GM12878 (cell line): Measurements from ENCODE around the gene SGIP1. TPM values are rescaled to one million over a fixed set of nuclear protein-coding genes. Genes with fewer than 3 reads are reported as not detected.

ENCODE experiments used
- ATAC-seq: fragments of 200-7000 bp; cut with Tn5 transposase; 3 replicates; pipeline ENCODE4 v1.9.1; 2020; ENCODE audit warnings: mild to moderate bottlenecking, moderate library complexity
- BruUV-seq: library from RNA; stranded (reverse); fragments of 400-500 nt; replicated peaks from 2 replicates; lab custom pipeline; 2021; lab: Mats Ljungman, UMichigan
- CTCF ChIA-PET: fragments of 300-600 bp; sonication (Branson Sonifier 250); formaldehyde crosslinking; extraction: SDS; loops from one replicate; lab custom pipeline; 2021; ENCODE audit warnings: inconsistent platforms; lab: Yijun Ruan, JAX
- POLR2A ChIA-PET: fragments of 350-600 bp; formaldehyde crosslinking; extraction: SDS; loops from one replicate; lab custom pipeline; 2021; ENCODE audit warnings: inconsistent platforms; lab: Charles Lee
- RAD21 ChIA-PET: fragments of 300-600 bp; sonication (Branson Sonifier 250); formaldehyde crosslinking; loops from one replicate; lab custom pipeline; 2023; ENCODE audit warnings: antibody characterized with exemption; ENCODE audit not compliant: unreplicated experiment; lab: Charles Lee
- SMC1A ChIA-PET: fragments of 300-600 bp; sonication (Branson Sonifier 250); formaldehyde crosslinking; loops from one replicate; lab custom pipeline; 2023; ENCODE audit not compliant: unreplicated experiment, uncharacterized antibody; lab: Charles Lee
- DNase-seq: peaks from one replicate; pipeline ENCODE4 v3.0.0-alpha.2; 2011; ENCODE audit warnings: low read depth, low spot score
- FAIRE-seq: peaks from 3 replicates; lab custom pipeline; 2011; peaks lifted over from hg19 to GRCh38; lab: Jason Lieb, UNC
- H2AFZ ChIP-seq: 2 replicates; pipeline ENCODE4 v1.6.0; 2011; ENCODE audit warnings: low read depth, low read length, control low read depth; ENCODE audit not compliant: control insufficient read depth
- H3K27ac ChIP-seq: 2 replicates; pipeline ENCODE4 v1.5.1; 2011; ENCODE audit warnings: control low read depth; ENCODE audit not compliant: control insufficient read depth, insufficient read depth
- H3K27me3 ChIP-seq, 2 experiments: replicated peaks in 1 of 2; 2 replicates each; pipeline versions ENCODE4 v1.6.0 to v1.6.1; 2011; ENCODE audit warnings: low read length in 1 of 2; ENCODE audit not compliant: control insufficient read depth in 2 of 2, insufficient read depth in 2 of 2
- H3K36me3 ChIP-seq, 2 experiments: 2 replicates each; pipeline ENCODE4 v1.5.1; 2011; ENCODE audit warnings: low read length in 1 of 2; ENCODE audit not compliant: control insufficient read depth in 2 of 2, insufficient read depth in 2 of 2
- H3K4me1 ChIP-seq: 2 replicates; pipeline ENCODE4 v1.6.1; 2011; ENCODE audit warnings: mild to moderate bottlenecking, low read length, moderate library complexity, mixed read lengths; ENCODE audit not compliant: control insufficient read depth, insufficient read depth
- H3K4me2 ChIP-seq: 2 replicates; pipeline ENCODE4 v1.6.0; 2011; ENCODE audit warnings: control low read depth; ENCODE audit not compliant: control insufficient read depth, insufficient read depth
- H3K4me3 ChIP-seq: fragments of 200-600 bp; sonication (generic); 2 replicates; pipeline ENCODE4 v1.5.1; 2016
- H3K79me2 ChIP-seq: 2 replicates; pipeline ENCODE4 v1.6.0; 2011; ENCODE audit warnings: low read length; ENCODE audit not compliant: control insufficient read depth, insufficient read depth
- H3K9ac ChIP-seq: 2 replicates; pipeline ENCODE4 v1.8.0; 2011; ENCODE audit warnings: low read length, control low read depth, mixed read lengths; ENCODE audit not compliant: control insufficient read depth, insufficient read depth
- H3K9me3 ChIP-seq: replicated peaks from 3 replicates; pipeline ENCODE4 v1.5.1; 2011; ENCODE audit warnings: mild to moderate bottlenecking, low read length; ENCODE audit not compliant: control insufficient read depth, insufficient read depth
- H4K20me1 ChIP-seq: 2 replicates; pipeline ENCODE4 v1.6.0; 2011; ENCODE audit not compliant: control insufficient read depth, insufficient read depth
- BMI1 ChIP-seq: fragments of 450-650 bp; IDR thresholded peaks from 2 replicates; pipeline ENCODE4 v1.6.1; 2016; ENCODE audit warnings: mild to moderate bottlenecking, moderate library complexity, borderline replicate concordance
- ELK1 ChIP-seq: IDR thresholded peaks from 2 replicates; pipeline ENCODE4 v1.6.1; 2012; ENCODE audit warnings: low read depth, low read length, improper control_type of control experiment
- EZH2 ChIP-seq: IDR thresholded peaks from 2 replicates; pipeline ENCODE4 v1.6.1; 2012; ENCODE audit warnings: low read depth, mild to moderate bottlenecking, control low read depth, inconsistent platforms, low read length, borderline replicate concordance; ENCODE audit not compliant: control insufficient read depth
- RCOR1 ChIP-seq: conservative IDR thresholded peaks from 2 replicates; pipeline ENCODE4 v1.6.1; 2012; ENCODE audit warnings: low read depth, low read length, improper control_type of control experiment
- SIX5 ChIP-seq: IDR thresholded peaks from 2 replicates; pipeline ENCODE4 v1.6.1; 2011; ENCODE audit warnings: mild to moderate bottlenecking, low read depth, low read length, moderate library complexity; ENCODE audit not compliant: severe bottlenecking
- SMAD1 ChIP-seq: fragments of 450-650 bp; IDR thresholded peaks from 2 replicates; pipeline ENCODE4 v1.6.1; 2018; ENCODE audit warnings: mild to moderate bottlenecking, low read depth; ENCODE audit not compliant: partially characterized antibody
- SUPT20H ChIP-seq: IDR thresholded peaks from 2 replicates; pipeline ENCODE4 v1.6.1; 2011; ENCODE audit warnings: low read depth, mild to moderate bottlenecking, low read length, moderate library complexity, borderline replicate concordance; ENCODE audit not compliant: control insufficient read depth
- ZBTB11 ChIP-seq: fragments of 450-650 bp; formaldehyde crosslinking; IDR thresholded peaks from 2 replicates; pipeline ENCODE4 v1.5.0; 2022; ENCODE audit warnings: mild to moderate bottlenecking, missing genetic modification characterization
- ZNF217 ChIP-seq: fragments of 450-650 bp; IDR thresholded peaks from 2 replicates; pipeline ENCODE4 v1.6.1; 2017; ENCODE audit warnings: antibody characterized with exemption, mild to moderate bottlenecking
- WGBS: methylation state at CpG from one replicate; pipeline ENCODE4 v1.1.6; 2016; ENCODE audit warnings: low lambda C conversion rate; ENCODE audit not compliant: insufficient replicate concordance, insufficient coverage; ENCODE audit errors: missing lambda C conversion rate; 5-methylcytosine and 5-hydroxymethylcytosine counted together
- in situ Hi-C: fragments of 300-500 bp; cut with MboI; formaldehyde crosslinking; loops from 9 replicates; pipeline ENCODE4 v1.14.3; 2018; ENCODE audit warnings: mixed read lengths
- intact Hi-C: fragments of 100-400 bp; cut with micrococcal nuclease; formaldehyde crosslinking; loops from one replicate; pipeline ENCODE4 v1.14.2; 2022; ENCODE audit not compliant: unreplicated experiment
- polyA plus RNA-seq, 11 experiments: library from polyadenylated mRNA; depleted of rRNA in 4 of 11; unstranded in 6 of 11; stranded (reverse) in 5 of 11; fragments of >200 nt; fragmentation: Nextera tagmentation in 4 of 11; fragmentation: Illumina TruSeq in 1 of 11; extraction: Ambion mirVana in 4 of 11; extraction: Trizol in 1 of 11; gene quantifications; 1 replicate in 1 of 11; 2 replicates in 10 of 11; pipeline versions ENCODE4 v1.2.1 to v1.2.3, GENCODE V29; 2011 to 2016; ENCODE audit warnings: inconsistent platforms in 2 of 11, missing spikeins in 2 of 11, low read depth in 1 of 11
- total RNA-seq, 4 experiments: library from RNA; depleted of rRNA in 3 of 4; stranded (reverse); fragments of >200 nt in 3 of 4; fragmentation: Illumina TruSeq in 1 of 4; extraction: Trizol in 1 of 4; gene quantifications; 2 replicates each; pipeline versions ENCODE4 v1.2.1 to v1.2.3, GENCODE V29; 2013 to 2021

The SGIP1 gene
- total and polyA plus RNA-seq, 10 of the 15 experiments (the other 5 are each of a cell fraction or from before 2014, with no cell fraction given), result 0.15 TPM; not detected in 9

- ATAC-seq (no peak), FAIRE-seq (no peak), DNase-seq (no peak)
- no peaks in the 10 kb centered on the region for H3K79me2 ChIP-seq
- no peak overlapping the region for H3K27ac ChIP-seq
- H4K20me1 ChIP-seq, result no peaks in the 10 kb centered on the region
- POLR2A ChIA-PET, result no interaction called here
- no peaks in the 10 kb centered on the region for H3K9me3 ChIP-seq
- TF ChIP-seq ZBTB11 (no peak), SUPT20H (no peak), SIX5 (no peak), SMAD1 (no peak), EZH2 (no peak), RCOR1 (no peak), BMI1 (no peak), ZNF217 (no peak), ELK1 (no peak)
- H3K4me1 ChIP-seq, result no peaks in the 10 kb centered on the region
- BruUV-seq, result no TSS peak
- in situ Hi-C loops, result no loop called here
- no peaks in the 10 kb centered on the region for H3K27me3 ChIP-seq
- RAD21 ChIA-PET, result no interaction called here
- no peak overlapping the region for H3K9ac ChIP-seq
- H3K36me3 ChIP-seq, result no peaks in the 10 kb centered on the region
- intact Hi-C loops, result no loop called here
- SMC1A ChIA-PET, result no interaction called here
- H3K4me3 ChIP-seq, result no peak overlapping the region
- H2AFZ ChIP-seq, result no peak overlapping the region
- CTCF ChIA-PET, result no interaction called here
- 3% methylated on average over 5 of the region's 5 CpGs for WGBS
- H3K4me2 ChIP-seq, result no peak overlapping the region
These were observed 18.9 kb downstream of the SGIP1 start for GRCh38 chr1:66552829-66553228.
